Peyer's patch (tissue), 4 donors: ENCODE measurements around the gene VAV3. TPM values are rescaled to one million over a fixed set of nuclear protein-coding genes. Genes with fewer than 3 reads are reported as not detected.
A peak's percentile ranks its signal among the peaks of the same experiment; 100 is the strongest.

Experiments
- DNase-seq, 3 donors: peaks; one replicate each; pipeline ENCODE4 v3.0.0-alpha.2; 2017 to 2019
- H3K27ac ChIP-seq, 4 donors: fragments of 200-600 bp; sonication (generic); one replicate each; pipeline ENCODE4 v1.5.1; 2016 to 2019
- H3K27me3 ChIP-seq, 2 donors: fragments of 200-600 bp; sonication (generic); one replicate each; pipeline ENCODE4 v1.5.1; 2019
- H3K36me3 ChIP-seq, 3 donors: fragments of 200-600 bp; sonication (generic); one replicate each; pipeline ENCODE4 v1.5.1; 2016 to 2019
- H3K4me1 ChIP-seq, 4 donors: fragments of 200-600 bp; sonication (generic); one replicate each; pipeline ENCODE4 v1.5.1; 2016 to 2019
- H3K4me3 ChIP-seq, 4 donors: fragments of 200-600 bp; sonication (generic); 1 replicate in 3 of 4; 2 replicates in 1 of 4; pipeline ENCODE4 v1.5.1; 2016 to 2019; ENCODE audit warnings: mild to moderate bottlenecking in 1 of 4
- H3K9me3 ChIP-seq, 4 donors: fragments of 200-600 bp; sonication (generic); one replicate each; pipeline ENCODE4 v1.5.1; 2016 to 2019; ENCODE audit warnings: mild to moderate bottlenecking in 1 of 4
- POLR2A ChIP-seq, 2 donors: fragments of 450-650 bp; IDR thresholded peaks; one replicate each; pipeline ENCODE4 v1.5.1; 2017; ENCODE audit warnings: antibody characterized with exemption in 2 of 2, mild to moderate bottlenecking in 2 of 2, moderate library complexity in 2 of 2
- total RNA-seq, 4 donors: library from RNA; depleted of rRNA; stranded (reverse); fragments of >200 nt; gene quantifications; one replicate each; pipeline ENCODE4 v1.1.0, GENCODE V29; 2016
- TF ChIP-seq, protein P1 (sequence below), 6 experiments: fragments of 450-650 bp in 4 of 6; fragments of 200-600 bp in 2 of 6; sonication (generic) in 1 of 6; IDR thresholded peaks; one replicate each; pipeline ENCODE4 v1.5.1; 2017 to 2019; ENCODE audit warnings: antibody characterized with exemption in 6 of 6, mild to moderate bottlenecking in 3 of 6, moderate library complexity in 1 of 6

Gene VAV3
- total RNA-seq, 4 donors from 2014 or later, result 32.1 to 60.9 (median 41.5) TPM

- TF ChIP-seq, protein P1, sequence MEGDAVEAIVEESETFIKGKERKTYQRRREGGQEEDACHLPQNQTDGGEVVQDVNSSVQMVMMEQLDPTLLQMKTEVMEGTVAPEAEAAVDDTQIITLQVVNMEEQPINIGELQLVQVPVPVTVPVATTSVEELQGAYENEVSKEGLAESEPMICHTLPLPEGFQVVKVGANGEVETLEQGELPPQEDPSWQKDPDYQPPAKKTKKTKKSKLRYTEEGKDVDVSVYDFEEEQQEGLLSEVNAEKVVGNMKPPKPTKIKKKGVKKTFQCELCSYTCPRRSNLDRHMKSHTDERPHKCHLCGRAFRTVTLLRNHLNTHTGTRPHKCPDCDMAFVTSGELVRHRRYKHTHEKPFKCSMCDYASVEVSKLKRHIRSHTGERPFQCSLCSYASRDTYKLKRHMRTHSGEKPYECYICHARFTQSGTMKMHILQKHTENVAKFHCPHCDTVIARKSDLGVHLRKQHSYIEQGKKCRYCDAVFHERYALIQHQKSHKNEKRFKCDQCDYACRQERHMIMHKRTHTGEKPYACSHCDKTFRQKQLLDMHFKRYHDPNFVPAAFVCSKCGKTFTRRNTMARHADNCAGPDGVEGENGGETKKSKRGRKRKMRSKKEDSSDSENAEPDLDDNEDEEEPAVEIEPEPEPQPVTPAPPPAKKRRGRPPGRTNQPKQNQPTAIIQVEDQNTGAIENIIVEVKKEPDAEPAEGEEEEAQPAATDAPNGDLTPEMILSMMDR (IDR thresholded peaks at IDR 0.05), result no peak
- TF ChIP-seq POLR2A (IDR thresholded peaks at IDR 0.05), result no peak
- no peaks in the 10 kb centered on the region for H3K4me1 ChIP-seq
- no peak for DNase-seq
These were observed 266.8 kb downstream of the VAV3 start for GRCh38 chr1:107698161-107698560.

GRCh38 chr1:107695341-107695740 is 269.6 kb downstream of the VAV3 start:
- Histone ChIP-seq H3K36me3 (no peaks in the 10 kb centered on the region), H3K27ac (no peak overlapping the region), H3K4me3 (no peak overlapping the region), H3K9me3 (no peaks in the 10 kb centered on the region), H3K4me1 (no peaks in the 10 kb centered on the region), H3K27me3 (no peaks in the 10 kb centered on the region)
- TF ChIP-seq POLR2A (IDR thresholded peaks at IDR 0.05), result no peak
- TF ChIP-seq, protein P1 (IDR thresholded peaks at IDR 0.05), result no peak
- no peak for DNase-seq

More at GRCh38 chr1:107698161-107698560, 266.8 kb downstream of the VAV3 start:
- Histone ChIP-seq H3K4me3 (no peak overlapping the region), H3K27me3 (no peaks in the 10 kb centered on the region), H3K36me3 (no peaks in the 10 kb centered on the region), H3K27ac (no peak overlapping the region), H3K9me3 (no peaks in the 10 kb centered on the region)

GRCh38 chr1:107692580-107693345 is 272.2 kb downstream of the VAV3 start:
- no peak overlapping the region for H3K4me3 ChIP-seq
- H3K27me3 ChIP-seq, result no peaks in the 10 kb centered on the region
- no peaks in the 10 kb centered on the region for H3K9me3 ChIP-seq
- no peaks in the 10 kb centered on the region for H3K4me1 ChIP-seq
- H3K36me3 ChIP-seq, result no peaks in the 10 kb centered on the region
- H3K27ac ChIP-seq, result peak overlapping the region in 1 of 4 donors; percentile 11
- no peak for DNase-seq
- TF ChIP-seq POLR2A (IDR thresholded peaks at IDR 0.05), result no peak
- TF ChIP-seq, protein P1 (IDR thresholded peaks at IDR 0.05), result peak in 1 of 6 experiments; percentile 8

- no peaks in the 10 kb centered on the region for H3K27me3 ChIP-seq
- H3K4me1 ChIP-seq, result no peaks in the 10 kb centered on the region
- no peak overlapping the region for H3K27ac ChIP-seq
- DNase-seq, result no peak
- TF ChIP-seq, protein P1 (IDR thresholded peaks at IDR 0.05), result no peak
- TF ChIP-seq POLR2A (IDR thresholded peaks at IDR 0.05), result no peak
- no peak overlapping the region for H3K4me3 ChIP-seq
- H3K36me3 ChIP-seq, result no peaks in the 10 kb centered on the region
- no peaks in the 10 kb centered on the region for H3K9me3 ChIP-seq
These were observed 273.4 kb downstream of the VAV3 start for GRCh38 chr1:107691540-107691939.

GRCh38 chr1:107690491-107690890 is 274.5 kb downstream of the VAV3 start:
- Histone ChIP-seq H3K4me3 (no peak overlapping the region), H3K36me3 (no peaks in the 10 kb centered on the region), H3K27me3 (no peaks in the 10 kb centered on the region), H3K9me3 (no peaks in the 10 kb centered on the region), H3K27ac (no peak overlapping the region), H3K4me1 (no peaks in the 10 kb centered on the region)
- DNase-seq, result no peak
- TF ChIP-seq, protein P1 (IDR thresholded peaks at IDR 0.05), result no peak
- no peak for TF ChIP-seq POLR2A (IDR thresholded peaks at IDR 0.05)
